Measurements from ENCODE around the gene LPXN.

GRCh38 chr11:58487170-58487569 lies 88.5 kb downstream of the LPXN start:
- no peak for TF ChIP-seq EP300 (IDR thresholded peaks at IDR 0.05)
- no peak for TF ChIP-seq CTCF (IDR thresholded peaks at IDR 0.05)

Data from gastroesophageal sphincter (tissue), 3 donors.